ENCODE results near the gene TGFBR3L. TPM values are rescaled to one million over a fixed set of nuclear protein-coding genes. Genes with fewer than 3 reads are reported as not detected.

The TGFBR3L gene
- total and polyA plus RNA-seq, 2 of the 4 experiments (the other 2 are of a cell fraction), result 0.94 TPM; not detected in 1

- TF ChIP-seq USF2 (IDR thresholded peaks at IDR 0.05; ENCODE audit: low read depth, low read length), result no peak
Observed at GRCh38 chr19:7868671-7869452, 45.8 kb upstream of the TGFBR3L start (continued).

GRCh38 chr19:7869453-7869909 is 45.1 kb upstream of the TGFBR3L start:
- H3K56ac ChIP-seq (ENCODE audit: extremely low read depth, insufficient read depth, low read length), result no peak overlapping the region
- no peak for TF ChIP-seq NFE2L2 (IDR thresholded peaks at IDR 0.05; ENCODE audit: low read depth, low read length)
- no peak for TF ChIP-seq FOS (IDR thresholded peaks at IDR 0.05; ENCODE audit: low read depth, low read length)
- TF ChIP-seq USF2 (IDR thresholded peaks at IDR 0.05; ENCODE audit: low read depth, low read length), result no peak
- no peak for TF ChIP-seq CHD1 (IDR thresholded peaks at IDR 0.05; ENCODE audit: low read depth, low read length)
- TF ChIP-seq ELK1 (IDR thresholded peaks at IDR 0.05; ENCODE audit: borderline replicate concordance, low read depth, low read length), result no peak
- TF ChIP-seq RFX5 (IDR thresholded peaks at IDR 0.05; ENCODE audit: low read depth, low read length), result no peak
- no peak for TF ChIP-seq RCOR1 (IDR thresholded peaks at IDR 0.05; ENCODE audit: insufficient replicate concordance, low read length)
- no peak for TF ChIP-seq CEBPB (IDR thresholded peaks at IDR 0.05; ENCODE audit: low read depth, low read length)
- TF ChIP-seq MAZ (IDR thresholded peaks at IDR 0.05; ENCODE audit: borderline replicate concordance, low read depth, low read length), result no peak
- no peak overlapping the region for H3K4ac ChIP-seq (ENCODE audit: low read depth, low read length)
- H3K9me1 ChIP-seq (ENCODE audit: insufficient read depth, low read length), result no peaks in the 10 kb centered on the region
- no peak overlapping the region for H4K5ac ChIP-seq (ENCODE audit: low read depth, low read length)
- no peak overlapping the region for H2BK120ac ChIP-seq (ENCODE audit: low read depth, low read length)
- H2AK5ac ChIP-seq (ENCODE audit: low read depth, low read length), result no peak overlapping the region
- H3K23ac ChIP-seq (ENCODE audit: low read depth, low read length), result no peak overlapping the region
- peaks cover 8% of the 10 kb centered on the region for H4K20me1 ChIP-seq (ENCODE audit: insufficient read depth, low read length)
- H4K91ac ChIP-seq (ENCODE audit: insufficient read depth, low read depth, low read length), result no peak overlapping the region
- H2AK9ac ChIP-seq (replicated peaks; ENCODE audit: low read depth, low read length, poor library complexity), result peak overlapping the region; percentile 55
- intact Hi-C loops (cut with micrococcal nuclease) (no loop called here), dilution Hi-C loops (cut with HindIII; ENCODE audit: low sequenced_read_pairs, unreplicated experiment) (no loop called here), in situ Hi-C loops (cut with MboI; ENCODE audit: low sequenced_read_pairs) (no loop called here)
- BruUV-seq (replicated peaks), result no TSS peak
- H3K4me1 ChIP-seq (ENCODE audit: control insufficient read depth, insufficient read depth, low read length), result peaks cover 16% of the 10 kb centered on the region
- H4K8ac ChIP-seq (ENCODE audit: low read depth in 2 of 2, low read length in 2 of 2), result no peak overlapping the region
- no peak overlapping the region for H3K18ac ChIP-seq (ENCODE audit: low read depth, low read length)
- no peaks in the 10 kb centered on the region for H3K79me1 ChIP-seq (ENCODE audit: low read depth in 1 of 2, low read length in 2 of 2)
- H3K4me3 ChIP-seq (ENCODE audit: insufficient read depth, low read depth, low read length), result peak overlapping the region; percentile 43
- H3K14ac ChIP-seq (replicated peaks; ENCODE audit: low read depth, low read length), result no peak overlapping the region
- no peak overlapping the region for H3K27ac ChIP-seq (ENCODE audit: insufficient read depth, low read length)
- H3K9me3 ChIP-seq (ENCODE audit: control insufficient read depth, insufficient read depth, low read length), result no peaks in the 10 kb centered on the region
- ATAC-seq (ENCODE audit: low read depth), result peak; percentile 42
- POLR2A ChIA-PET (ENCODE audit: unreplicated experiment), result no interaction called here
- H3K9ac ChIP-seq (ENCODE audit: low read depth, low read length), result no peak overlapping the region
- WGBS, 2 experiments (ENCODE audit: extremely low coverage in 2 of 2, insufficient read length in 1 of 2), result 1% methylated on average over 16 of the region's 47 CpGs; no CpG with 5 or more reads in 1 of the 2 experiments
- peak; percentile 28 for DNase-seq
- H3K27me3 ChIP-seq (ENCODE audit: control insufficient read depth, insufficient read depth, low read length), result peaks cover 25% of the 10 kb centered on the region
- no peak overlapping the region for H2BK15ac ChIP-seq (ENCODE audit: low read depth, low read length)
- H2BK5ac ChIP-seq (ENCODE audit: low read depth, low read length, poor library complexity, severe bottlenecking), result peak overlapping the region; percentile 10
- peak overlapping the region; percentile 88 for H2AFZ ChIP-seq (replicated peaks; ENCODE audit: low read length, poor library complexity)
- no peaks in the 10 kb centered on the region for H3K36me3 ChIP-seq (ENCODE audit: control insufficient read depth, insufficient read depth, low read length)
- peak overlapping the region; percentile 78 for H3K4me2 ChIP-seq (ENCODE audit: low read depth, low read length)
- H2BK20ac ChIP-seq (ENCODE audit: low read depth, low read length), result no peak overlapping the region
- CTCF ChIA-PET, result interaction anchor here (0.6 to 1.9 kb wide), 9 partner anchors 8 to 74 kb away, joined by 3 to 9 read pairs (median 4); partner anchors contain the start of genes MAP2K7 and TIMM44

Data from IMR-90 (cell line).